Aorta (tissue), 5 donors: Measurements from ENCODE around the gene GPR17. TPM values are rescaled to one million over a fixed set of nuclear protein-coding genes. Genes with fewer than 3 reads are reported as not detected.
A peak's percentile ranks its signal among the peaks of the same experiment; 100 is the strongest.

Experiments used
- ATAC-seq: fragments of 200-7000 bp; cut with Tn5 transposase; one replicate; pipeline ENCODE4 v1.9.1; 2022; ENCODE audit warnings: moderate library complexity; ENCODE audit not compliant: low FRiP score
- DNase-seq, 2 donors: peaks; one replicate each; pipeline ENCODE4 v3.0.0-alpha.2; 2020
- H3K27ac ChIP-seq, 2 donors: one replicate each; pipeline ENCODE4 v1.5.1; 2013; ENCODE audit warnings: low read length in 2 of 2, mild to moderate bottlenecking in 2 of 2, moderate library complexity in 2 of 2, control low read depth in 1 of 2, inconsistent platforms in 1 of 2, low read depth in 1 of 2
- H3K27me3 ChIP-seq, 2 donors: one replicate each; pipeline ENCODE4 v1.6.1; 2013; ENCODE audit warnings: control low read depth in 1 of 2, low read length in 1 of 2, mild to moderate bottlenecking in 1 of 2, moderate library complexity in 1 of 2; ENCODE audit not compliant: insufficient read depth in 2 of 2, control insufficient read depth in 1 of 2
- H3K36me3 ChIP-seq, 2 donors: one replicate each; pipeline ENCODE4 v1.6.1; 2013; ENCODE audit warnings: control low read depth in 1 of 2, low read length in 1 of 2, mild to moderate bottlenecking in 1 of 2; ENCODE audit not compliant: insufficient read depth in 2 of 2, control insufficient read depth in 1 of 2
- H3K4me1 ChIP-seq, 2 donors: one replicate each; pipeline ENCODE4 v1.6.1; 2013; ENCODE audit warnings: low read length in 2 of 2, control low read depth in 1 of 2, mild to moderate bottlenecking in 1 of 2, moderate library complexity in 1 of 2; ENCODE audit not compliant: insufficient read depth in 2 of 2, control insufficient read depth in 1 of 2
- H3K4me3 ChIP-seq, 2 donors: one replicate each; pipeline ENCODE4 v1.5.1; 2013; ENCODE audit warnings: low read length in 2 of 2, control low read depth in 1 of 2, mild to moderate bottlenecking in 1 of 2
- H3K9me3 ChIP-seq: one replicate; pipeline ENCODE4 v1.6.1; 2013; ENCODE audit warnings: mild to moderate bottlenecking, low read length; ENCODE audit not compliant: control insufficient read depth
- WGBS, 2 donors: extraction: QIAGEN DNeasy Blood & Tissue Kit; methylation state at CpG; one replicate each; pipeline ENCODE4 v1.1.7; 2013; 5-methylcytosine and 5-hydroxymethylcytosine counted together
- intact Hi-C, 2 donors: fragments of 100-400 bp; cut with DNase I; formaldehyde crosslinking; loops; one replicate each; pipeline versions ENCODE4 v1.14.2 to v1.15.0; 2022
- polyA plus RNA-seq, 2 donors: library from polyadenylated mRNA; stranded (reverse); fragments of 200-250 nt; gene quantifications; one replicate each; pipeline ENCODE4 v1.2.3, GENCODE V29; 2013
- total RNA-seq, 2 donors: library from RNA; stranded (reverse); fragmentation: NEBNext Ultra II Directional; extraction: Animal tissue kit (Norgen Biotek cat#: 25700); gene quantifications; one replicate each; pipeline ENCODE4 v1.2.1, GENCODE V29; 2021
- donor health status: healthy with polysubstance abuse.
- donor health status: Bipolar disorder and iron deficiency.
- donor health status: DM: no; HTN: no; CAD: no.
- donor health status: DM: no; HTN: no; CAD: no.
- donor health status: DM: yes; HTN: yes; CAD: no.

Gene GPR17
- total and polyA plus RNA-seq, 4 donors, result 0.16 to 3.7 (median 0.63) TPM; not detected in 1

- H3K4me1 ChIP-seq, result no peaks in the 10 kb centered on the region
- no peaks in the 10 kb centered on the region for H3K9me3 ChIP-seq
- H3K27me3 ChIP-seq, result no peaks in the 10 kb centered on the region
- no peaks in the 10 kb centered on the region for H3K36me3 ChIP-seq
- no peak overlapping the region for H3K4me3 ChIP-seq
- WGBS, 2 donors, result 95% methylated on average over 15 of the region's 15 CpGs
- DNase-seq (no peak), ATAC-seq (no peak)
- no peak overlapping the region for H3K27ac ChIP-seq
- intact Hi-C loops, result no loop called here
These were observed 33.9 kb downstream of the GPR17 start for GRCh38 chr2:127679680-127680361.

- ATAC-seq (no peak), DNase-seq (no peak)
- Histone ChIP-seq H3K27me3 (no peaks in the 10 kb centered on the region), H3K27ac (no peak overlapping the region), H3K4me3 (no peak overlapping the region), H3K4me1 (no peaks in the 10 kb centered on the region), H3K9me3 (no peaks in the 10 kb centered on the region), H3K36me3 (no peaks in the 10 kb centered on the region)
- WGBS, 2 donors, result 80% methylated on average over 19 of the region's 19 CpGs
- intact Hi-C loops, result no loop called here
These were observed 34.8 kb downstream of the GPR17 start for GRCh38 chr2:127680706-127681287.

DNA sequence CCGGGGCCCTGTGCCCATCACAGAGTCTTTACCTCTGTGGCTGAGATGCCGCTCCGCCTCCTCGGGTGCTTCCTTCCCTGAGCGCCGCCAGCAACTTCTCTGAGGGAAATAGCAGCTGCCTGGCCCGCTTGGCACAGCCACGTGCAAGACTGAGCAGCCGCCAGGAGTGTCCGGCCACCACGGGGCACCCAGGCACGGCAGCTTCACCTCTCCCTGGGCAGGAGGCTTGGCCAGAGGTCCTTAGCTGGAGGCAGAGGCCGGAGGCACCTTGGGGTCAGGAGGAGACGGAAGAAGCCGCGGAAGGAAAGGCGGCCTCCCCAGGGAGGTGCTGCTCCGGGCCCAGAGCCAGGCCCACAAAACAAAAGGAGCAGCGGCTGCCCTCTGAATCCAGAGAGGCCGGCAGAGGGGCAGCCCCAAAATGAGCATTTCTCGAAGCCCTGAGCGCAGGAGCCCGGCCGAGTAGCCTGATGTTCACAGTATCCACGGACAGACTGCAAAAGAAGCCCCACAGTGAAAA lies 35.4 kb downstream of the GPR17 start:
- peak; percentile 50 for ATAC-seq
- 3 to 6% methylated on average over 23 to 25 of the region's 25 CpGs for WGBS, 2 donors
- intact Hi-C loops, result no loop called here

GRCh38 chr2:127681976-127682857 lies 36.3 kb downstream of the GPR17 start:
- Histone ChIP-seq H3K4me1 (no peaks in the 10 kb centered on the region), H3K36me3 (no peaks in the 10 kb centered on the region), H3K27me3 (no peaks in the 10 kb centered on the region), H3K9me3 (no peaks in the 10 kb centered on the region), H3K4me3 (no peak overlapping the region), H3K27ac (no peak overlapping the region)
- WGBS, 2 donors, result 84 to 90% methylated on average over 6 of the region's 6 CpGs
- no peak for ATAC-seq
- intact Hi-C loops, result no loop called here
- DNase-seq, result no peak

More for the DNA sequence above, 35.4 kb downstream of the GPR17 start:
- no peaks in the 10 kb centered on the region for H3K9me3 ChIP-seq
- no peak overlapping the region for H3K4me3 ChIP-seq
- no peaks in the 10 kb centered on the region for H3K4me1 ChIP-seq
- no peaks in the 10 kb centered on the region for H3K27me3 ChIP-seq
- H3K27ac ChIP-seq, result no peak overlapping the region
- DNase-seq, result peak in 1 of 2 donors; percentile 84
- no peaks in the 10 kb centered on the region for H3K36me3 ChIP-seq

GRCh38 chr2:127683056-127683455 lies 37.1 kb downstream of the GPR17 start:
- intact Hi-C loops, result no loop called here
- H3K9me3 ChIP-seq, result no peaks in the 10 kb centered on the region
- H3K27ac ChIP-seq, result no peak overlapping the region
- H3K4me1 ChIP-seq, result no peaks in the 10 kb centered on the region
- no peaks in the 10 kb centered on the region for H3K27me3 ChIP-seq
- no peaks in the 10 kb centered on the region for H3K36me3 ChIP-seq
- ATAC-seq, result no peak
- DNase-seq, result no peak
- H3K4me3 ChIP-seq, result no peak overlapping the region

- 10 to 15% methylated on average over 15 of the region's 15 CpGs for WGBS, 2 donors
- DNase-seq, result no peak
- no peaks in the 10 kb centered on the region for H3K27me3 ChIP-seq
- no peak overlapping the region for H3K4me3 ChIP-seq
- no peak overlapping the region for H3K27ac ChIP-seq
- H3K4me1 ChIP-seq, result no peaks in the 10 kb centered on the region
- no peak for ATAC-seq
- intact Hi-C loops, result no loop called here
- H3K9me3 ChIP-seq, result no peaks in the 10 kb centered on the region
- H3K36me3 ChIP-seq, result no peaks in the 10 kb centered on the region
These were observed 37.8 kb downstream of the GPR17 start for GRCh38 chr2:127683757-127684156.

DNA sequence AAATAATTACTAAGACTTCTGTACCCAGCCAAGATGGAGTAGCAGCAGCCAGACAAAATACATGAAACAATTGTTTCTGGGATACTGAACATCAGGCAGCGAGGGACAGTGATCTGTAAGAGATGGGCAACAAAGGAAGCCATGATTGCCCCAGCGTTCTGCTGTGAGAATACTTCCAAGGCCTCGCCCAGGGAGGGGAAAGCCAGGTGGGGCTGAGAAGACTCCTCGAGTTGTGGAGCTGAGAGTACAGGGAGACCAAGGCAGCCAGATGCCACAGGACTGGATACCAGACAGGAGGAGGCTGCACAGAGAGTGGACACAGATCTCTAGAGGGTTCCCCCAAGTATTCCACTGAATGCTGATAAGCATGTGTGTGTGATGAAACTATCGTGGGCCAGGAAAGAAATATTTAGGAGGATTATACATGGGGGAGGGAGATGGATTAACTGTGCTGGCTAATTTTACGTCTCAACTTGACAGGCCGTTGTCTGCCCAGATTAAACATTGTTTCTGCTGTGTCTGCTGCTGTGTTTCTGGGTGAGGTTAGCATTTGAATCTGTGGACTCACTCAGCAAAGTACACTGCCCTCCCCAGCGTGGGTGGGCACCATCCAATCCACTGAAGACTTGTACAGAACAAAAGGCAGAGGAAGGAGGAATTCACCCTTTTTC lies 39.6 kb downstream of the GPR17 start:
- Histone ChIP-seq H3K4me1 (no peaks in the 10 kb centered on the region), H3K36me3 (no peaks in the 10 kb centered on the region), H3K27ac (no peak overlapping the region), H3K4me3 (no peak overlapping the region), H3K9me3 (no peaks in the 10 kb centered on the region), H3K27me3 (no peaks in the 10 kb centered on the region)
- no peak for DNase-seq
- intact Hi-C loops, result no loop called here
- WGBS, 2 donors, result 91% methylated on average over 8 of the region's 8 CpGs
- peak; percentile 13 for ATAC-seq

DNA sequence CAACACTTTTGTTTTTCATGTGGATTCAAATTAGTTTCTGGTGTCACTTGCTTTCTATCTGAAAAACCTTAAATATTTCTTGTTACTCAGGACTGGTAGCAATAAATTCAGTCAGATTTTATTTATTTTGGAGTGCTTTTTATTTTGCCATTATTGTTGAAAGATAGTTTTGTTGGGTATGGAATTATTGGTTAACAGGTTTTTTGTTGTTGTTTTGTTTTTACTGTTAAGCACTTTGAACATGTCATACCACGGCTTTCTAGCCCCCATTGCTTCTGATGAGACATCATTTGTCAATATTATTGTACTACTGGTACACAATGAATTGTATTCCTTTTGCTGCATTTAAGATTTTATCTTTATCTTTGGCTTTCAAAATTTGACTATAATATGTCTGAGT lies 42.5 kb downstream of the GPR17 start:
- intact Hi-C loops, result no loop called here
- H3K4me1 ChIP-seq, result no peaks in the 10 kb centered on the region
- no peaks in the 10 kb centered on the region for H3K27me3 ChIP-seq
- WGBS, 2 donors, result 86 to 92% methylated on average over 1 of the region's 1 CpG
- no peaks in the 10 kb centered on the region for H3K9me3 ChIP-seq
- ATAC-seq (no peak), DNase-seq (no peak)
- H3K27ac ChIP-seq, result no peak overlapping the region
- no peak overlapping the region for H3K4me3 ChIP-seq
- H3K36me3 ChIP-seq, result no peaks in the 10 kb centered on the region
